Measurements from ENCODE around the gene CLRN1. TPM values are rescaled to one million over a fixed set of nuclear protein-coding genes. Genes with fewer than 3 reads are reported as not detected.

CLRN1 gene
- total RNA-seq, 5 donors from 2014 or later (not counting 1 experiment from before 2014, with no cell fraction given) = not detected

DNA sequence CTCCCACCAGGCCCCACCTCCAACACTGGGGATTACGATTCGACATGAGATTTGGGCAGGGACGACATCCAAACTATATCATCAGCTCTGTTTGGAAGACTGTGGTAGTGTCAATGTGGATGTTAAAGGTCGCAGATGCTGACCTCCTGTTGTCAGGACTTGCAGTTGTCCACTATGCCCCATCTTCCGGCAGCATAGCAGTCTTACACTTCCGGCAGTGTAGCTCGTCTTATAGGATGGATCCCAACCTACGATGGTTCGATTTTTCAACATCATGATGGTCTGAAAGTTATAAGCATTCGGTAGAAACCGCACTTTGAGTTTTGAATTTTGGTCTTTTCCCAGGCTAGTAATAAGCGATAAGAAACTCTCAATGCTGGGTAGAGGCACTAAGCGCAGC is 20.6 kb downstream of the CLRN1 start:
- H3K36me3 ChIP-seq (ENCODE audit: control insufficient read depth in 2 of 2, extremely low read depth in 1 of 2, insufficient read depth in 1 of 2, low read length in 1 of 2) = no peaks in the 10 kb centered on the region
- H3K27me3 Mint-ChIP-seq = peaks cover 14 to 16% of the 10 kb centered on the region in 2 donors
- 82% methylated on average over 9 of the region's 13 CpGs for WGBS (ENCODE audit: insufficient coverage)
- ATAC-seq (replicated peaks in 1 of 4) (no peak), DNase-seq (no peak)
- no peak overlapping the region for H3K4me3 Mint-ChIP-seq
- ChIA-PET CTCF (no interaction called here), POLR2A (interaction anchor here in 1 of 2 donors (0.6 kb wide), 1 partner anchor 1351 kb away, joined by 3 read pairs; no protein-coding TSS in a partner anchor)
- H3K9me3 ChIP-seq = no peaks in the 10 kb centered on the region
- no peak overlapping the region for H3K27ac Mint-ChIP-seq
- H3K4me3 ChIP-seq (ENCODE audit: control insufficient read depth in 1 of 2, extremely low read depth in 1 of 2, low read length in 1 of 2) = no peak overlapping the region
- H3K4me1 Mint-ChIP-seq = no peaks in the 10 kb centered on the region
- no peak overlapping the region for H3K27ac ChIP-seq (ENCODE audit: low read length)
- H3K27me3 ChIP-seq (replicated peaks in 1 of 2; ENCODE audit: control insufficient read depth in 2 of 2, extremely low read depth in 1 of 2, insufficient read depth in 2 of 2, low read length in 1 of 2) = no peaks in the 10 kb centered on the region
- peaks cover 0 to 4% (median 0%) of the 10 kb centered on the region in 3 donors for H3K9me3 Mint-ChIP-seq
- no peaks in the 10 kb centered on the region for H3K4me1 ChIP-seq (ENCODE audit: control insufficient read depth in 1 of 2, extremely low read depth in 1 of 2, insufficient read depth in 2 of 2, low read length in 2 of 2)
- H3K36me3 Mint-ChIP-seq = no peaks in the 10 kb centered on the region

DNA sequence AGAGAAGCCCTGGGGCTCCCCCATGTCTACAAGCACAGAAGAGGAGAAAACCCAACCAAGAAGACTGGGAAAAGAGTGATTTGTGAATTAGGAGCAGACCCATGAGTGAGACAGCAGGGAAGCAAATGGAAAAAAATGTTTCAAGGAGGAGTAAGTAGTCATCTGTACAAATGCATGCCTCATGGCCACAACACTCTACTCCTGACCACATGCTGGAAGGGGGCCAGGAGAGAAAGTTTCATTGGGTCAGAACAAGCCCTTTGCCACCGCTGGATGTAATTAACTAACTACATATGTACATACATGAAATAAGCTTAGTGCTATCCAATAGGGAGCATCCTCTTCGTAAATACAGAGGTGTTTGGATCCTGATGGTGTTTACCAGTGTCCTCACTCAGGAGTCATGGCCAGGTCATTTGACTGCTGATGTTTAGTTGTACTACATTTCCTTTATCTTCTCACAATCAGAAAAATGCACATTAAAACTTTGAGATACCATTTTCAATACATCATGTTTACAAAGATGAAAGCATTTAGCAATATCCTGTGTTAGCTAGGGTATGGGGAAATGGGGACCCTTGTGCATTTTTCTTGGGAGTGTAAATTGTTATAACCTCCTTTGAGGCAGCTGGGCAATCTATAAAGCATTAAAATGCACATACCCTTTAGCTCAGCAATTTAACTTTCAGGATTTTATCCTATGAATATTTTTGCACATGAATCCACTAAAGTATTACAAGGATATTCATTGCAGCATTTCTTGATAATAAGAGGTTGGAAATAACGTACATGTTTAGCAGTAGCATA is 27.1 kb downstream of the CLRN1 start:
- H3K4me1 ChIP-seq (ENCODE audit: control insufficient read depth in 1 of 2, extremely low read depth in 1 of 2, insufficient read depth in 2 of 2, low read length in 2 of 2) = no peaks in the 10 kb centered on the region
- Mint-ChIP-seq H3K4me1 (no peaks in the 10 kb centered on the region), H3K27ac (no peak overlapping the region), H3K36me3 (no peaks in the 10 kb centered on the region), H3K27me3 (peaks cover 31 to 42% of the 10 kb centered on the region in 2 donors), H3K4me3 (no peak overlapping the region), H3K9me3 (no peaks in the 10 kb centered on the region)
- DNase-seq (no peak), ATAC-seq (replicated peaks in 1 of 4) (no peak)
- POLR2A ChIA-PET = interaction anchor here in 1 of 2 donors (0.6 kb wide), 1 partner anchor 631 kb away, joined by 3 read pairs; no protein-coding TSS in a partner anchor
- no peak overlapping the region for H3K4me3 ChIP-seq (ENCODE audit: control insufficient read depth in 1 of 2, extremely low read depth in 1 of 2, low read length in 1 of 2)
- H3K27me3 ChIP-seq (replicated peaks in 1 of 2; ENCODE audit: control insufficient read depth in 2 of 2, extremely low read depth in 1 of 2, insufficient read depth in 2 of 2, low read length in 1 of 2) = peaks cover 0 to 9% of the 10 kb centered on the region in 2 experiments
- H3K27ac ChIP-seq (ENCODE audit: low read length) = no peak overlapping the region
- no peaks in the 10 kb centered on the region for H3K36me3 ChIP-seq (ENCODE audit: control insufficient read depth in 2 of 2, extremely low read depth in 1 of 2, insufficient read depth in 1 of 2, low read length in 1 of 2)
- CTCF ChIA-PET = interaction anchor here in 1 of 2 donors (0.6 kb wide), 1 partner anchor 454 kb away, joined by 4 read pairs; no protein-coding TSS in a partner anchor
- no CpG with 5 or more reads among the region's 3 CpGs for WGBS (ENCODE audit: insufficient coverage)
- H3K9me3 ChIP-seq = no peaks in the 10 kb centered on the region

DNA sequence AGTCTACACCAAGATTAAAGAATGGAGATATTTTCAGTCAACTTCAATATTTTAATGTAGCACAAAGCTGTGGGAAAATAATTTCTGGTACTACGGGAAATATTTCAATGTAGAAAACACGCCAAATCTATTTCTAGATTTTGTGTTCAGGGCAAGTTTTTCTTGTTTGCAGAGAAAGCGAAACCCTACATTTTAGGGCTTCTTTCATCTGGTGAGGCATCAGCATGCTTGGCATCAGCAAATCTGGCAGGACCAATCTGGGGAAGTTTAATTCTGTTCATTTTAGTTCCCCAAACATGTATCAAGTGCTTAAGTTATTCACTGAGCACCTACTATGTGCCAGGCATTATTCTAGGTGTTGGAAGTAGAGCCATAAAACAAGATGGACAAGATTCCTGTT is 30.3 kb downstream of the CLRN1 start:
- Mint-ChIP-seq H3K9me3 (no peaks in the 10 kb centered on the region), H3K36me3 (no peaks in the 10 kb centered on the region), H3K4me3 (no peak overlapping the region), H3K27ac (no peak overlapping the region), H3K4me1 (no peaks in the 10 kb centered on the region), H3K27me3 (peaks cover 27 to 44% of the 10 kb centered on the region in 2 donors)
- Histone ChIP-seq H3K4me1 (ENCODE audit: control insufficient read depth in 1 of 2, extremely low read depth in 1 of 2, insufficient read depth in 2 of 2, low read length in 2 of 2) (no peaks in the 10 kb centered on the region), H3K36me3 (ENCODE audit: control insufficient read depth in 2 of 2, extremely low read depth in 1 of 2, insufficient read depth in 1 of 2, low read length in 1 of 2) (no peaks in the 10 kb centered on the region), H3K4me3 (ENCODE audit: control insufficient read depth in 1 of 2, extremely low read depth in 1 of 2, low read length in 1 of 2) (no peak overlapping the region), H3K27ac (ENCODE audit: low read length) (no peak overlapping the region), H3K9me3 (no peaks in the 10 kb centered on the region), H3K27me3 (replicated peaks in 1 of 2; ENCODE audit: control insufficient read depth in 2 of 2, extremely low read depth in 1 of 2, insufficient read depth in 2 of 2, low read length in 1 of 2) (peaks cover 0 to 11% of the 10 kb centered on the region in 2 experiments)
- POLR2A ChIA-PET = no interaction called here
- 75% methylated on average over 1 of the region's 3 CpGs for WGBS (ENCODE audit: insufficient coverage)
- DNase-seq (no peak), ATAC-seq (replicated peaks in 1 of 4) (no peak)
- CTCF ChIA-PET = no interaction called here

DNA sequence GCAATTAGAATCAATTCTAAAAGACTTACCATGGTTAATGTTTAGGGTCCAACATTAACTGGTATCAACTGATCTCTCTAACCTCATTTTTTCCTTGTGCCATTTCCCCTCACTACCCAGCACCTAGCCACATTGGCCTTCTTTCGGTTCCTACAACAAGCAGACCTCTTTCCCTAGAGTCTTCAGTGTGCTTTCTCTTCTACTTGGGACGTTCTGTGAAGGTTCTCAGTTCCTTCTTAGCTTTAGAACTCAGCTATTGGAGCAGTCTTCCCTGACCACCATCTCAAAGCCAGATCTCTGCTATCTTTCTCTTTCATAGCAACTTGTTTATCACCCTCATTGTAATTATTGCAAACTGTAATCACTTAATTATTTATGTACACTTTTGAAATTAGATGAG is 35.8 kb downstream of the CLRN1 start:
- Histone ChIP-seq H3K9me3 (no peaks in the 10 kb centered on the region), H3K27ac (ENCODE audit: low read length) (no peak overlapping the region), H3K4me3 (ENCODE audit: control insufficient read depth in 1 of 2, extremely low read depth in 1 of 2, low read length in 1 of 2) (no peak overlapping the region), H3K36me3 (ENCODE audit: control insufficient read depth in 2 of 2, extremely low read depth in 1 of 2, insufficient read depth in 1 of 2, low read length in 1 of 2) (no peaks in the 10 kb centered on the region), H3K4me1 (ENCODE audit: control insufficient read depth in 1 of 2, extremely low read depth in 1 of 2, insufficient read depth in 2 of 2, low read length in 2 of 2) (no peaks in the 10 kb centered on the region), H3K27me3 (replicated peaks in 1 of 2; ENCODE audit: control insufficient read depth in 2 of 2, extremely low read depth in 1 of 2, insufficient read depth in 2 of 2, low read length in 1 of 2) (peaks cover 0 to 3% of the 10 kb centered on the region in 2 experiments)
- peaks cover 18 to 26% of the 10 kb centered on the region in 2 donors for H3K27me3 Mint-ChIP-seq
- H3K9me3 Mint-ChIP-seq = no peaks in the 10 kb centered on the region
- WGBS (ENCODE audit: insufficient coverage) = 61% methylated on average over 2 of the region's 2 CpGs
- no peak overlapping the region for H3K4me3 Mint-ChIP-seq
- no peak overlapping the region for H3K27ac Mint-ChIP-seq
- DNase-seq = no peak
- no peak for ATAC-seq (replicated peaks in 1 of 4)
- H3K4me1 Mint-ChIP-seq = no peaks in the 10 kb centered on the region
- ChIA-PET POLR2A (no interaction called here), CTCF (no interaction called here)
- H3K36me3 Mint-ChIP-seq = no peaks in the 10 kb centered on the region

DNA sequence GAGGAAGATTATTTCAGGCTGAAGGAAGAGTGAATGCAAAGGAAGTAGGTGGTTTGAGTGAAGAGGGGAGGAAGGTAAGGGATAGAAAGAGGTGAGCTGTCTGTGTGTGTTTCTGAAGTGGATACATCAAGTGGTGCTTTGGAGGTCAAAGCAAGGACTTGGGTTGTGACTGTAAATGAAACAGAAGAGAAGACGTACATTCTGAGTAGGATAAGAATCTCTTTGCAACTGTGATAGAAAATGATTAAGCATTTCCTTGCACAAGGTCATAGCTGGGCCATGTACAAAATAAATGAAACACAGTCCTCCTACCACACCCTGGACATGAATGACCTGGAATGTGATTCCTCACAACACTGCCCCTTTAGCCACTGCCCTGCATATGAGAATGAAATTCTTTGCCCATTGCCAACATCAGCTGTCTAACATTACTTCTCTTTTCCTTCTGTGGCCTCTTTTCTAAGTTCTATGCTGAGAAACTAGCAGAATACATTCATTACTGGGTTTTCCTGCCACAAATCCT is 39.0 kb downstream of the CLRN1 start:
- peaks cover 0 to 3% of the 10 kb centered on the region in 2 experiments for H3K27me3 ChIP-seq (replicated peaks in 1 of 2; ENCODE audit: control insufficient read depth in 2 of 2, extremely low read depth in 1 of 2, insufficient read depth in 2 of 2, low read length in 1 of 2)
- Mint-ChIP-seq H3K9me3 (no peaks in the 10 kb centered on the region), H3K4me1 (no peaks in the 10 kb centered on the region), H3K27me3 (peaks cover 23 to 24% of the 10 kb centered on the region in 2 donors), H3K36me3 (no peaks in the 10 kb centered on the region), H3K4me3 (no peak overlapping the region), H3K27ac (no peak overlapping the region)
- 0% methylated on average over 1 of the region's 1 CpG for WGBS (ENCODE audit: insufficient coverage)
- H3K4me3 ChIP-seq (ENCODE audit: control insufficient read depth in 1 of 2, extremely low read depth in 1 of 2, low read length in 1 of 2) = no peak overlapping the region
- ChIA-PET CTCF (no interaction called here), POLR2A (no interaction called here)
- H3K27ac ChIP-seq (ENCODE audit: low read length) = no peak overlapping the region
- DNase-seq (no peak), ATAC-seq (replicated peaks in 1 of 4) (no peak)
- H3K9me3 ChIP-seq = no peaks in the 10 kb centered on the region
- H3K4me1 ChIP-seq (ENCODE audit: control insufficient read depth in 1 of 2, extremely low read depth in 1 of 2, insufficient read depth in 2 of 2, low read length in 2 of 2) = no peaks in the 10 kb centered on the region
- H3K36me3 ChIP-seq (ENCODE audit: control insufficient read depth in 2 of 2, extremely low read depth in 1 of 2, insufficient read depth in 1 of 2, low read length in 1 of 2) = no peaks in the 10 kb centered on the region

DNA sequence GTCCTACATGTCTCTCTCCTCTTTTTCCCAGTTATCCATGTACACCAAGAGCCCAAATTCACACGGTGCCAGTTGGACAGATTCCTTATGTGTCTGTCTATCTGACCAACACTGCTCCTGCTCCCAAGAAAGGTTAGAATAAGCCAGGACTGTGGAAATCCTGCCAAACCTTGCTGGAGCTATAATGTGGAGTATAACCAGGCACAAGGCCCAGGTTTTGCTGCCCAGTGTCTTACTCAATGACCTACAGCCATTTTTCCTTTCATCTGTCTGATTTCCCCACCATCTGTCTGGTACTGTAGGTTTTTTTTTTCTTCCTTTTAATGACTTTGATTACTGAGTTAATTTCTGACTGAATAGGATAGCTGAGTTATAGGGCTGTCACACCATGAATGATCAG is 40.8 kb downstream of the CLRN1 start:
- Histone ChIP-seq H3K27me3 (replicated peaks in 1 of 2; ENCODE audit: control insufficient read depth in 2 of 2, extremely low read depth in 1 of 2, insufficient read depth in 2 of 2, low read length in 1 of 2) (no peaks in the 10 kb centered on the region), H3K9me3 (no peaks in the 10 kb centered on the region), H3K4me3 (ENCODE audit: control insufficient read depth in 1 of 2, extremely low read depth in 1 of 2, low read length in 1 of 2) (no peak overlapping the region), H3K4me1 (ENCODE audit: control insufficient read depth in 1 of 2, extremely low read depth in 1 of 2, insufficient read depth in 2 of 2, low read length in 2 of 2) (no peaks in the 10 kb centered on the region), H3K36me3 (ENCODE audit: control insufficient read depth in 2 of 2, extremely low read depth in 1 of 2, insufficient read depth in 1 of 2, low read length in 1 of 2) (no peaks in the 10 kb centered on the region), H3K27ac (ENCODE audit: low read length) (no peak overlapping the region)
- 80% methylated on average over 1 of the region's 1 CpG for WGBS (ENCODE audit: insufficient coverage)
- Mint-ChIP-seq H3K4me1 (no peaks in the 10 kb centered on the region), H3K4me3 (no peak overlapping the region), H3K9me3 (no peaks in the 10 kb centered on the region), H3K36me3 (no peaks in the 10 kb centered on the region), H3K27me3 (peaks cover 14% of the 10 kb centered on the region in 2 donors), H3K27ac (no peak overlapping the region)
- ChIA-PET CTCF (no interaction called here), POLR2A (no interaction called here)
- DNase-seq (no peak), ATAC-seq (replicated peaks in 1 of 4) (no peak)

Data from T-cell (primary cell).